Measurements from ENCODE around the gene TNIP3.
"Not testable (repeated sequence)": the region's sequence is repeated elsewhere in the genome, so short reads cannot be mapped to it uniquely, and the experiment has no call there.

The TNIP3 gene

DNA sequence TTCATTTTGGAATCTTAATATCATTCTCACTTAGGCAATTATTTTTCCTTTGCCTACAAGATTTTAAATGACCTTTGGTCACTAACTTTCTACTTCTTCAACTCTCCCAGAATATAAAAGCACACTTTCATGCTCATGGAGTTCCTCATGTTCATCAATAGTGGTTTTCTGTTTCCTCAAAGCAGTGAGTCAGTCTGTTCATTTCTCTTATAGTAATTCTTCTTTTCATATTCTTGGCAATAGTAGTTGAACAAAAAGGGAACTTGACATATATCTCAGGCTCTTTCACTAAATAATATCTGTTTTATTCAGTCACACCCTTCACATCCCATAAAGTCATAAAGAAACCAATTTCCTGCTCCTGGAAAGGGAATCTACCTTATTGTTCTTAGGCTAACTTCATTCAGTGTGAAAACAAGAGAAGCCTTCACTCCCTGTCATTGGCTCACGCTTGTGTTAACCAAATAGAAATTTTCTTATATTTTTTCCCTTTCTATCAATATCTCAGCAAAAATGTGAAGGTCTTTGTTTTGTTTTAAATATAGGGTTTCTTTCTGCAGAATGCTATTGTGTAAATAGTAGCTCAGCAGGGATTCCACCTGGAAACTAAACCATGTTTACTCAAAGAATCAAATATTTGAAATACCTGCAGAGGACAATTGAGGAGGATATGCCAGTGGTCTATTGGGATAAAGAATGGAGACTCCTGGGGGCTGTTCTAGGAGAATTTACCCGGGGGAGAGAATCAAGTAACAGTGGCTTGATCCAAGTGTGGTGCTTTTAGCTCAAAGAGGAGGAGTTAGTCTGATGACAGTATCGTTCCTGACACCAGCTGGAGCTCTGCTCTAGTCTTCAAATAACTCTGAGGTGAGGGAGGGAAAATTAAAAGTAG, 13.4 kb upstream of the TNIP3 start:
- no peak for DNase-seq

- no peak for DNase-seq
Measured at GRCh38 chr4:121176082-121176934, 12.2 kb upstream of the TNIP3 start.

GRCh38 chr4:121171477-121171876, 7.4 kb upstream of the TNIP3 start:
- DNase-seq, result not testable (repeated sequence)

DNA sequence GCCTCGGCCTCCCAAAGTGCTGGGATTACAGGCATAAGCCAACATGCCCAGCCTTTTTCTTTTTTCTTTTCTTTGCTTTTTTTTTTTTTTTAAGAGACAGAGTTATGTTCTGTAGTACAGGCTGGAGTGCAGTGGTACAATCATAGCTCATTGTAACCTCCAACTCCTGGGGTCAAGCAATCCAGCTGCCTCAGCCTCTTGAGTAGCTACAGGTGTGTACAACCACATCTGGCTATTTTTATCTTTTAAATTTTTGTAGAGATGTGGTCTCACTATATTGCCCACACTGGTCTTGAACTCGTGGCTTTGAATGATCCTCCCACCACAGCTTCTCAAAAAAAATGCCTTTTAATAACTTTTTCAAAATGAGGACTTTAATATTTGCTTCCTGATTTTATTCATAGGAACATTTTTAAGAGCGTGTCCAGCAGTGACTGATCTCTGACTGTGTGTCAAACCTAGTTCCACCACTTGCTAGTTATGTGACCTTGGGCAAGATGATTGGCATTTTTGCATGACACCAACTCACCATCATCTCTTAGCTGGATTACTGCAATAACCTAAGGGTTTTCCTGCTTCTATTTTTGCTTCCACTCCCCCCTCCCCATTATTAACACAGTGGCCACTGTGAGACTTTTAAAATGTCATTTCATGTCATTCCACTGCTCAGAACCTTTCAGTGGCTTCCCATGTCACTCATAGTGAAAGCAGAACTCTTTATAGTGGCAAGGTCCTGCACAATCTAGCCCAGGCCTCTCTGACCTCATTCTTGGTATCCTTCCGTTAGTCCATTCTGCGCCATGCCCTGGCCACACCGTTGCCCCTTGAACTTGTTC, 4.5 kb upstream of the TNIP3 start:
- DNase-seq, result no peak

- DNase-seq, result no peak
Measured at GRCh38 chr4:121166976-121167375, 2.9 kb upstream of the TNIP3 start.

GRCh38 chr4:121165206-121165605, 1.1 kb upstream of the TNIP3 start:
- no peak for DNase-seq

DNA sequence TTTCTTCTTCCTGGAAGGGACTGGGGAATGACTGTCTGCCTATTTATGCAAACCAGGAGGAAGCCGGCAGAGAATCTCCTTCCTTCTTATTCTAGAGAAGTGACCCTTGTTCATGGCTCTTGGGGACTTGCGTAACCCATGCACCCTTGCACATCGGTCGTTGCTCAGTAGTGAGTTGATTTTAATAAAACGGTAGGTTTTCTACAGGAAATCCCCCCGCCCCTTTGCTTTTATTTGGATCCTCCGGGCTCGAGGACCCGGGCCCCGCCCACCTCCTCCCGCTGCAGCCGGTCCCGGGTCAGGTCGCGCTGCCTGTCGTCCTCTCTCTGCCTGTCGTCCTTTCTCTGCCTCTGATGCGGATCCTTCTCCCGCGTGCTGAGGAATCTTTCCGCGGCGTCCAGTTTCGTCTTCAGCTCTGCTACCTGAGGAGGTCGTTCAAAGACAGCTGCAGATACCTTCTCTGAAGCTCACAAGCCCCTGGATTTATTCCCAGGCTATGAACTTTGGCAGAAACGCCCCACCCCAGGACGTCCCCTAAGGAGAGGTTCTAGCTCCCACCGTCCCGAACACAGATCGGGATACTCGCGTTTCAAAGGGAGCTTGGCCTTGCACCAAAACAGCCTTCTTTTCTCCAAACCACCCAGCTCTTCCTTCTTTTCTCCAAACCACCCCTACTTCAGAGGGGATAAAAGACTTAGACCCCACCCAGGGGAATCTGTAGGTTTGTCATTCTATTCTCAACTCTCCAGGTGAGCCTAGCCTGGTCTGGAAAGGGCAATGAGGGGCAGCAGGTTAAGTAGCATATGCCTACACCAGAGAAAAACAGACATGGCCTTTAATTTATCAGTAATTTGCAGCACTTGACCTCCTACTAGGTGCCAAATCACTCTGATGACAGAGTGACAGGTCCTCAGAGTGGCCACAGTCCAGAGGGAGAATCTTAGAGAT, 7.0 kb downstream of the TNIP3 start:
- DNase-seq, result peak; percentile 3 to 16

DNA sequence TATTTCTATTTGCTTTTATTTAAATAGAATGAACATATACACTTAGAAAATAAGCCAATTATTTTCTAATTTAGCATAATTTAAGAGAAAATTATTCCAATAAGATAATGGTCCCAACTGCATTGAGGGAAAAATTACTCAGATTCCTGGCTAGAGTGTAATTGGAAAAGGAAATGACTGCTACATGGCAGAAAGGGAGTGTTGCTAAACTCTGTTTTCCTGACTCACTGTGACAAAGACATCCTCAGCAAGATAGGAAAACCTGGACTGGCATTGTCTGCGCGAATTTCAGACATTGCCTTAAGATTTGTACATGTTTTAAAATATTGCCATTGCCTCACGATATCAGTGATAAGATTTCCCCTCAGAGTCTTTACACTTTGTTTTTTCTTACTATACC, 8.2 kb downstream of the TNIP3 start:
- DNase-seq, result no peak

- DNase-seq, result no peak
Measured at GRCh38 chr4:121154103-121154515, 10.0 kb downstream of the TNIP3 start.

DNA sequence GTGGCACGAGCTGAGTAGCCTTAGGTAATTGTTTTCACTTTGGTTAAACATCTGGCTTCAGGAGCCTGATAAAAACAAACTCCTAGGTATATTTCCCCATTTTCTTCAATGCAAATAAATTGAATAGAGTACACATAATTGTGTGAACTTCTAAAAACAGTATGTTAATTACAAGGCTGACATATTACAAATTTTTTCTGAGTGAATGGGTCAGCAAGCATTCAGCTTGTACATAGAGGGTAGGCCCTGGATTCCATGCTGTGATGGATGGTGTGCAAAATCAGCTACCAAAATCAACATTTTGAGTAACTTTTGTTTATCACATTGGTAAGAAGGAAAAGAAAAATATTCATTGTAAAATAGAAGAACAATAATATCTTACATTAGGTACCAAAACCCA, 12.2 kb downstream of the TNIP3 start:
- DNase-seq, result no peak

DNA sequence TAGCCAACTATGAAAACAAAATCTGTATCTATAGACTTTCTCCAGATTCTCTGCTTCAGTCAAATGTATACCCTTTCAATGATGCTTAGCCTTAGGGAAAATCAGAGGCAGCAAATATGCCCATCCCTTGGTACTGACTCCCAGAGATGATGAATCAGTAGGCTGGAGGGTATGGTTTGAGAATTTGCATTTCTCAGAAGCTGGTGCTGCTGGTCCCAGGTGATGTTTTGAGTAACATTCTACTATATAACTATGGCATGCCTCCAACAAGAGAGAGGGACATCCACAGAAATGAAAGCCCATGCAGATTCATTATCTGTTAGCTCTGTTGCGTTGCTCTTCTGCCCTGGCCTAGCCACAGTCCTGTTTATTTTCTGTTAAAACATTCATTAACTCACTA, 13.6 kb downstream of the TNIP3 start:
- DNase-seq, result no peak

GRCh38 chr4:121150003-121150402, 14.1 kb downstream of the TNIP3 start:
- no peak for DNase-seq

- DNase-seq, result no peak
Measured at GRCh38 chr4:121148621-121149020, 15.5 kb downstream of the TNIP3 start.

- no peak for DNase-seq
Measured at GRCh38 chr4:121148000-121148399, 16.1 kb downstream of the TNIP3 start.

DNA sequence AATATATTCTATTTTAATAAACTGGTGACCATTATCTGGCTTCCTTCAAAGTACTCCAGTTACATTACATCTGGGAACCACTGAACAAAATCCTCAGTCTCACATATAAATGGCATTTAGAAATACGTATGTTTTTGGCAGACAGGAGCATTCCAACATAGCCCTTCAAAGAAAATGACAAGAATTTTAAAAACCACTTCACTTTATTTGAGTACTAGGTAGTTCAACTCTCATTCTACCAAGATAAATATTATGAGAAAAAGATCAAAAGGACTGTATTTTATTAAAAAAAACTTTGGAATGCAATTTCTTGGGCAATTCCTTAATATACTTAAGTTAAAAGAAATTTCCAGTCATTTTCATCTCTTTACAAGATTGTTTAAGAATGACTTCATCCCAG, 17.6 kb downstream of the TNIP3 start:
- DNase-seq, result no peak

- no peak for DNase-seq
Measured at GRCh38 chr4:121145430-121145829, 18.7 kb downstream of the TNIP3 start.

DNA sequence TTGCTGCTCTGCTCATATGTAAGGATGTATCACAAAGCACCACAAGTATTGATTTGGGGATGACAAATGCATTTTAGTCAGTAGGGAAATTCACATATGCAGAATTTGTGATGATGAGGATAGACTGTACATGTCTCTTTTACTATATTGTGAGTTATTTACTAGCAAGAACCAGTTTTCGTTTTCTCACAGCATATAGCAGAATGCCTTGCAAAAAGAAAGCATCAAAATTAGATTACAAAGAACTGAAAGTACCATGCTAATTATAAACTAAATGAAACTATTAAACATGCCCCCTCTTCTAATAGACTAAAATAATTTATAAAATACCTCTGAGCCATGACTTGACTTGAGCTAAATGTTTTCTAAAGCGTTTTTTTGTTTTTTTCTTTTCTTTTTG, 20.1 kb downstream of the TNIP3 start:
- no peak for DNase-seq

DNA sequence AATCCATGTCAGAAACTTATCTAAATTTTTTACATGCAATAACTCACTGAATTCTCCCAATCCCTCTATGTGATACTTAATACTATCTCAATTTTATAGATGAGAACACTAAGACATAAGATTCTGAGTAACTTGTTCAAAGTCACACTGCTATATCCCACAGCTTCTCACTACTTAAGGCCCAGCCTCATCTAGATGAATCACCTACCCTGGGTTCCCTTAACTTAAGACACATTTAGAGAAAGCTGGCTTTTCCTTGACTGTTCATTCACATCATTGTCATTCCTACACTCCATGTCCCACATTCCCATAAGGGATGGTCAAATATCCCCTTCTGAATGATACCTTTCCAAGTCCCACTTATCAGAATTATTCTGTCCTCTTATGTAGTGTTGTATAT, 21.0 kb downstream of the TNIP3 start:
- DNase-seq, result no peak

DNA sequence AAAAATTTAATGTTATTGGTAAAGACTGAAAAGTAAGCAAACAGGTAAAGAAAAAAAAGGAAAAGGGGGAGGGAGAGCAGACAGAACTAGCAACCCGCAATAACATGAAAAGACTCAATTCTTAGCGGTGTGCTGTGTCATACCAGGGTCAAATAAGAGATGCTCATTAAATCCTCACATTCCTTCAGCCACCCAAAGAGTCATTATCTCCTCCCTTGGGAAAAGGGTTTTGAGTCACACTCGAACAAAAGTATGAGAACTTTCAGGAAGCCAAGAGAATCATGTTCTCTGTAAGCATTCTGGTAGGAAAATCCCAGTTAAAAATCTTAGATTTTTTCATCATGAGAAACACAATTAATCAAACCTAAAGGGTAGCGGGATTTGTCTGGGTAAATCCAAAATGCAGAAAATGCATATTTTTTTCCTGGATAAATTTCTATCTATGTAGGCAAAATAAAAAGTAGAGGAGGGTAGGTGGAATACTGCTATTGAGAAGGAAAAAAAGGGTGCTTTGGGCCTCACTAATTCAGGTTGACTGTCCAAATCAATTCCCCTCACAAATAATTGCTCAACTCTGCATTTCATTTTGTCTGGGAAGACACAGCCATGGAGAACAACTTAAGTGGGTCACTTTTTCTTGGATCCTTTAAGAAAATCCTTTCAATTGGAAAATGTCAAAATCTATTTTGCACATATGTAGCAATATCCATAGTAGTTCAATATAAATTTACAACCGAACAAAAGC, 23.2 kb downstream of the TNIP3 start:
- no peak for DNase-seq

GRCh38 chr4:121139533-121140222, 24.4 kb downstream of the TNIP3 start:
- no peak for DNase-seq
